HG02642 (cell line): ENCODE results near the gene ME3.
"Not testable (repeated sequence)": the region's sequence is repeated elsewhere in the genome, so short reads cannot be mapped to it uniquely, and the experiment has no call there.

Experiments
- ATAC-seq: cut with Tn5 transposase; IDR thresholded peaks from one replicate; pipeline ENCODE4 v1.9.1; 2021; ENCODE audit warnings: mild to moderate bottlenecking; ENCODE audit not compliant: unreplicated experiment, poor library complexity

The ME3 gene

DNA sequence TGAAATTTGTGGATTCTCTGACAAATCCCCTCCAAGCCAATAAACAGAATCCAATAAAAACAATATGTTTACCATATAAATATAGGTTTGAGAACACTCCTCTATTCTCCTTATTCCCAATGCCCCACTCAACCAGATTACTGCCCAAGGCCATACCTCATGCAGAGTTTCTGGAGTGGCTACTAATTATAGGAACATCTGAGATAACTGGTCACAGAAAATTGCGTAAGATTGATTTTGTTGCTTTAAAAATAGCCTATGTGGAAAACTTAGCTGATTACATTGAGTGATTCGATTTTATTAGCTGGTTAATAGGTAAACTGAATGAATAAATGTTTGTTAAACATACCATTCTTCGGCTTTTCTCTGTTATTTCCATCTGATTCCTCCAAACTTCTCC lies 48.0 kb downstream of the ME3 start:
- ATAC-seq: no peak

- ATAC-seq: no peak
Observed at GRCh38 chr11:86623736-86624135, 48.7 kb downstream of the ME3 start.

DNA sequence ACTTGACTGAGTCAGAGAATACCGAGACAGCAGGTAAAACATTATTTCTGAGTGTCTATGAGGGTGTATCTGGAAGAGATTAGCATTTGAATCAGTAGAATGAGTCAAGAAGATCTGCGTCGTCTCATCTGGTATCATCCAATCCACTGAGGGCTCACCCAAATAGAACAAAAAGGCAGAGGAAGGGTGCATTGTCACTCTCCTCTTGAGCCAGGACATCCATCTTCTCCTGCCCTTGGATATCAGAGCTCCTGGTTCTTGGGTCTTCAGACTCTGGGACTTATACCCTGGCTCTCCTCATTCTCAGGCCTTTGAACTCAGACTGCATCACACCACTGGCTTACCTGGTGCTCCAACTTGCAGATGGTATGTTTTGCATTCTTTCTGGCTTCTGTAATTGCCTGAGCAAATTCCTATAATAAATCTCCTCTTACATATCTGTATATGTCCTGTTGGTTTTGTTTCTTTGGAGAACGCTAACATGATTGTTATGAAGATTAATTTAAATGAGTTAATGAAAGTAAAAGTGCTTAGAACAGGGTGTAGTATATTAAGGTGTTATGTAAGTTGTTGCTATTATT lies 49.3 kb downstream of the ME3 start:
- ATAC-seq: no peak

GRCh38 chr11:86621854-86622253 lies 50.6 kb downstream of the ME3 start:
- ATAC-seq: no peak

DNA sequence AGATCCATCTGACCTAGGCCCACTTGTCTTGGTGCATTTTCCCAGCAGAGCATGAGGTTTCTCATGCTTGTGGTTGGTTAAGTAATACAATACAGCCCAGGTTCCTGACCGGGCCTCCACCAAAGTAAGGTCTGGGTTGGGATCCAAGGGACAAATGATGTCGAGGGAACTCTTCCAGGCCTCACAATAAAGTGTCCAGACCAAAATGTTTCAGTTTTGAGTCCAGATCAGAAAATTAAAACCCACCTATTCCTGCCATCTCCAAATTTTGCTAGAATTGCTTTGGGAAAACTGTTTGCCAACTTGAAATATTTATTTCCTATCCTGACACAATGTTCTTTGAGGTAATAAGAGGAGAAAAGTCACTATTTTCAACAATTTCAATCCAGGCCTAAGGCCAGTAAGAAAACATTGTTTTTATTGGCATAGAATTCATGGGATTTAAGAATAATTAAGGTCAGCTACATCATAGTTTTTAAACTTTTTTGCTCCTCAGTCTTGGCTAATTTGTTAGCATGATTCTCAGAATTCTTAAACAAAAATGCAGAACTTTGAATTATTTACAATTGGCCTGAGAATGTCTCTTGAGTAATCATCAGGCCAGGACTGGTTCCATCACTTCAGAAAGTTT lies 51.4 kb downstream of the ME3 start:
- ATAC-seq: no peak

GRCh38 chr11:86619428-86619827 lies 53.0 kb downstream of the ME3 start:
- ATAC-seq: not testable (repeated sequence)

DNA sequence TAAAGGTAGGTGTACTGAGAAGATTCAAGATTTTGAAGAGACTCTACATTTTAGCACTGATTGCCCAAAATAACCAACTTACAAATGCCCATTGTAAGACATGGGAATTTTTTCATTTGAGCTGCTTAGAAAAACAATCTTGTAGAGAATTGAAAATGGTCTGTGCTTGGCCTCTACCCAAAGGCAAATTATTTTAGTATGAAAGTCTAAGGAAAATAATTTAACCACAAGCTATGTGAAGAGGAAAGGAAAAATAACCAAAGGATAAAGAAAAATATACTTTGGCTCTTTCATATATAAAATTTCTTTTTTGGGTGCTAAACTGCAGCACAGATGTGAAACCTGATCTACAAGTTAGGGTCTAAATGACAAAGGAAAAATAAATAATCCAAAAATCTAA lies 54.9 kb downstream of the ME3 start:
- ATAC-seq: no peak

DNA sequence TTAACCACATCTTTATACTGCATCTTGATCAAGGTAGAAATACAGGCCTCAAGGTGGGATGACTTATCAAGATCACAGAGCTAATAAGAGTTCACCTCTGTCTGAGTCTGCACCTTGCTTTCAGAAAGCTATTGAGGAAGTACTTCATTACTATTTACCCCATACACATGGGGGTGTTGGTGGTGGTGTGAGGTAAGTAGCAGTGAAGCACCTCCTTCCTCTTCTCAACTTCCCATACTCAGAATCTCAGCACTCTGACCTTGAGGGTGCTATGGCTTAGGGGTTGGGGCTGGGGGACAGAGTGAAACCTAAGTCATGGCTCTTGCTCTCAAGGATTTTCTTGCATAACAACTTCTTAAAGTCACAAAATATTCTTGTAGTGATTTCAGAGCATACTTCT lies 56.9 kb downstream of the ME3 start:
- ATAC-seq: no peak

DNA sequence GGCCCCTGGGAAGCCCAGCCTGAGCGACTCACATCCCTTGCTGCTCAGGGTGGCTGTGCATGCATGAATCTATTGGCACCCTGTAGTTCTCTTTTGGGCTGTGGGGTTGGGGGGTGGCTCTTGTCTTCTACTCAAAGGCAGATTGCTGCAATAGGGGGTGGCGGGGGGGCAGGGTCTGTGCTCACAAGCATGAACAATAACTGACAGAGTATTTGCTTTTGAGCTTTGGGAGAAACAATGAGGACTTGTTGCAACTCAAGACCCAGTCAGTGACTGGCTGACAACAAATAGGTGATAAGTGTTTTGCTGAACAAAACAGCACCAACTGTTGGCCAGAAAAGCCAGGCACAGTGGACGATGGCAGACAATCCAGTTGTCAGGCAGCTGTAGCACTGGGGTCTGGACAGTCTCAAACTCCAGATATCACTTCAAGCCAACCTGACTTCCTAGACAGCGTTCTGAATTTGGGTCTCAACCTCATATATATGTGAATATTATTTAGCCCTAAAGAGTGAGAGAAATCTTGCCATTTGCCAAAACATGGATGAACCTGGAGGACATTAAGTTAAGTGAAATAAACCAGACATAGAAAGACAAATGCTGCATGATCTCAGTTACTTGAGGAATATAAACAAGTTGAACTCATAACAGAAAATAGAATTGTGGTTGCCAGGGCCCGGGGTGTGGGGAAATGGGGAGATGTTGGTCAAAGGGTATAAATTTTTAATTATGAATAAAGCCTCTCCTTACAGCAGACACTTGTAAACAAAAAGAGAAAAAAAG lies 61.7 kb downstream of the ME3 start:
- no peak for ATAC-seq

DNA sequence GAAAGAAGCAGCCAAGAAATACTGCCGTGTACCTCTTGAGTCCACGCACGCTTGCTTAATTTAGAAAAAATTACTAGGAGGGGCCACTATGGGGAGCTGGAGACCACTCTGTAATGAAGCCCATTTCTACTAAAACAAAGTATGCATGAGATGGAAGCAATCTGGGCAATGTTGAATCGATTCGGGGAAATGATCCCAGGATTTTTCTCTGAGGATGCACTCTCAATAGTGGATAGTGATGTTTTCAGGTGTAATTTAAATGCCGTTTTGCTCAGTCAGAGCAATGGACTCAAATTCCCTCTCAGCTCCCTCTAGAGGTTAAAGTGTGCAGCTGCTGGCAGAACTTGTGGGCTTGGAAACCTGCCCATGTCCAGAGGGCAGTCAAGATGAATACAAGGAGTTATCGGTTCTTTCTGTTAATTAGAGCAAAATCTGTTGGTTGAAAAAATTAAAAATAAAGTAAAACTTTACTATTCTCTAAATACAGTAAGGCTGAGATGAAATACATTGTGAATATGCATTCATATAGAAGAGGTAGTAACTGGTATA lies 64.1 kb downstream of the ME3 start:
- ATAC-seq: peak; percentile 94

GRCh38 chr11:86606836-86607481 lies 65.5 kb downstream of the ME3 start:
- no peak for ATAC-seq

DNA sequence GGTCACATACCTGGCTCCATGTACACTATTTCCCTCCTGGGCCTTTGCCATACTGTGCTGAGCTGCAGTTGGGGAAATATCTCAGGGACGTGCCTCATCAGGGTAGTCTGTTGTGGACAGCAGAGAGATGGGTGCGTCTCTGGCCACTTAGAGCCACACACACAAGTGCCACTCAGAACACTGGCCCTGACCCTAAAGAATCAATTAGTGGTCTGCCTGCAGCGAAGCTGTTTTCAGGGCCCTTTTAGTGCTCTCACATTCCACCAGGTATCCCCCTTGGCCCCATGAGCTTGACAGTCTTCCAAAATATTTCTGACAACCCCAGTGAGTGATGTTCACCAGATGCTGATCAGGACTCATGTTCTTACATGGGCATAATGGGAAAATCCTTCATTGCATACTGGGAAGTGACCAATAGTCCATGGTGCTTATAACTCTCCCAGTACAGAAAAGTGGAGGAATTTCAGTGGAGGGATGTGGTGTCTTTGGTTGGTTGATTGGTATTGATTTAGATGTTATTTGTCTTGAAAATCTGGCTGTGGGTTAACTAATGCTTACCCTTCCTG lies 66.1 kb downstream of the ME3 start:
- no peak for ATAC-seq

DNA sequence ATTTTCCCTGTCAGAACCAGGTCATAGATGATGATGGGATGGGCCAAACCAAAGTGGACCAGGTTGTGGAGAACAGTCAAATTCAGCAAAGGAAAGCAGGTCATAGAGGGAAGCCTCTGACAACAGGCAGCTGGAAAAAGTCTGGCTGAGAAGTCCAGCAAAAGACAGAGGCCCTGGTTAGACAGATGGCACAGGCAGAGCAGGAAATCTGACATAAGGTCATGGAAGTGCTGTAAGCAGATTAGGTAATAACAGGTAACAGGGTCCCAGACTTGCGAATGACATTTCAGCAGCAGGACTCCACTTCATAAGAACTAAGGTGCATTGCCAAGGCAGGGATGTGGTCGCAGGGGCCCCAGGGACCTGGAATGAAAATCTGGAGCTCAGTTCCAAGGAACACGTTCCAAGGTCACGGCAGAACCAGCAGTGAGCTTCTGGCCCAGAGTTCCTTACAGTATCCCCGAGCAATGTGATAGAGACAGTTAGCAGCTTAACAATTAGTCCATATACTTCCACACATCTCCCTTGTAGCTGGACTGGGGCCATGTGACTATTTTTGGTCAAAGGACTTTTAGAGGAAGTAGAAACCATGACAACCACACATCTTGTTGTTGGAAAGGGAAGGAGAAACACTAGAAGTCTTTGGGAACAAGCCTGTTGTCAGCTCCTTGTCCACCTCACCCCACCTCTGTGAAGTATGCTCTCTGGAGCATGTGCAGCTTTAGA lies 75.4 kb downstream of the ME3 start:
- ATAC-seq: no peak

DNA sequence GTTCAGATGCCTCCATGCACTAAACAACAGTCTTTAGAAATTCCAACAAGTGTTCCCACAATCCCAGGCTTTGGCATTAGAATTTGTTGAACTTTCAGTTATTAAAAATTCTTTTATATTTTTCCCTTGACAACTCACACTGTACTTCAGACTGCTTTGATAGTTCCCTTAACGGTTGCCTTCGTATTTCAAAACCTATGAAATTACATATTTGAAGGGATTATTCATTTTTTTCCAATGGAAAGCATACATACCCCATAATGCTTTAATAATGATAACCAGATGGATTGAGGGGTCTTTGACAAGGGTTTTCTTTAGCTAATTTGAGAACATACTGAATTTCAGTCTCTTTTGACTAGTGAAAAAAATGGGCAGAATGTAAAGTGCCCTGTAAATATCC lies 76.5 kb downstream of the ME3 start:
- no peak for ATAC-seq

DNA sequence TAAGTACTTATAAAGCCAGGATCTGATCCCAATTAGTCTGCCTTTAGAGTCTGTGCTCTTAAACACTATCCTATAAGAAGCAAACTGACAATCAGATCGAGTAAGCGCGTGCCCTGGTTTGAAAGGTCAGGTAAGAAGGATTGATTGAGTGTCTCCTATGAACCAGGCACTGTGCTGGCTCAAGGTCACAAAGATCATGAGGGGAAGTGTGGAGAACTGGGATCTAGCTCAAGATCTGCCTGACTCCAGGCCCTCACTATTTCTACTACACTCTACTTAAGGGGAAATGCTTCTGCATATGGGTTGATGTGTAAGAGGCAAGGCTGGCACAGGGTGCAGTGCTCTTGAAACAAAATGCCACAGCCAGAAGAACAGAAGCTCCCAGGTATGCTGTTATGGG lies 77.0 kb downstream of the ME3 start:
- ATAC-seq: no peak

DNA sequence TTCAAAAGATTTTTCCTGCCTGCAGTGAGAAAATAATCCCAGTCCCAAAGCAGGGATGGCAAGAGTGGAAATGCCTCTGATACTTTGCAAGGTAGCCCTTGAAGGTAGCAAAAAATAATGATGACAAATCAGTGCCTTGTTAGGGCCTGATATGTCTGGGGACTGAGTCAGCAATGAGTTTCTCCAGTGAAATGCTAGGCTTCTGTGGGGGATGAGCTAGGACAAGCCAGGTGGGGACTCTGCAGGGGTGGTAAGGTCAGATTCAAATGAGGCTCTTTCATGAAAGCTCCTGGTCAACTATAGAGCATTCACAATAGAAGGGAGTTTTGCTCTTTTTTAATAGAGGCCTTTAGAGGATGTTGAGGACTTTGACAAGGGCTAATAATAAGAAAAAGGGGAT lies 77.7 kb downstream of the ME3 start:
- ATAC-seq: no peak

DNA sequence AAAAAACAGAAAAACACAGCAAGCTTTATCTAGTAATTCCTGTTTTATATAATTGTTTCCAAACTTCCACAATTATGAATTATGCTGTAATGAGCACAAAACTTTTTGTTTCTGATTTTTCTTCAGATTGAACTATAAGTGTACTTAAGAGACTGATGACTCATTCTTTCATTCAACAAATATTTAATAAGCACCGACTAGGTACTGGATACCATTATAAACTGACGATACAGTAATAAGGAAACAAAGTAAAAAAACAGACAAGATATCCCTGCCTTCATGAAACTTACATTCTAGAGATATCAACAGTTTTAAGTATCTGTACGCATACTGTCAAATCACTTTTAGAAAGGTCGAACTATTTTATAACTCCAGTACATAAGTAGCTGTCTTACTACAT lies 78.6 kb downstream of the ME3 start:
- no peak for ATAC-seq

DNA sequence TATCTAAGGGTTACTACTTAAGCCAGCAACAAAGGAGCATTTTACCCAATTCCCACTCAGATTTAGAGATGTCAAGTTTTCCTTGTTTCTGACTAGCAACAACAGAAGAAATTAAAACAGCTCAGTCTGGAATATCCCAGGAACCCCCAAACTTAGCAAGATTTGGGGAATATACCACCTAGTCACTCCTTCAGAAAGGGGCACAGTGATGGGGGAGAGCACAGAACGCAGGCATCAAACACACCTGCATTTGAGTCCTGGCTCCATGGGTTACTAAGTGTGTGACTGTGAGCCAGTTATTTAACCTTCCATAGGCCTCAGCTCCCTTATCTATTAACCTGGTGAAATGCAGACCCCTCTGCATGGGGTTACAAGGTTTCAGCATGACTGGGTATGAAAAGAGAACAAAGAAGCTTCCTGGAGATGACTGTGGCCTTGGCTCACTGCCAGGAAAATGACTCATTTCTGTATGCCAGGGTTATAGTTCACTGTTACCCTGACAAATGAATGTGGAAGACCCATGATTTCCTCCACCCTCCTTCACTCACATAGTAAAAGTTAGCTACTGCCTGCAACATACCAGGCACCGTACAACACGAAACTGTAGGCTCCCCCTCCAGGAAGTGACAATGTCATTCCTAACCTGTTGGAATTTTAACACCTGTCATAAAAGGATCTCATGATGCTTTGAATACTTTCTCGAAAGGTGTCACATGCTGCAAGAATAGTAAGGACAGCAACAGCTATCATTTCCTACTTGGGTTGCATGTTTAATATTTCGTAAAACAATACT lies 79.6 kb downstream of the ME3 start:
- peak; percentile 91 for ATAC-seq

- ATAC-seq: no peak
Observed at GRCh38 chr11:86592047-86592591, 80.3 kb downstream of the ME3 start.
